Activated naive CD8-positive, alpha-beta T cell treated with anti-CD3 and anti-CD28 coated beads for 36 hours (primary cell): Measurements from ENCODE around the gene STOM. TPM values are rescaled to one million over a fixed set of nuclear protein-coding genes. Genes with fewer than 3 reads are reported as not detected.

Source experiments
- DNase-seq: peaks from one replicate; pipeline ENCODE4 v3.0.0; 2021
- H3K27ac Mint-ChIP-seq: one replicate; pipeline ENCODE4 v1.8.0; 2022; ENCODE audit warnings: mild to moderate bottlenecking, moderate library complexity, mixed read lengths
- H3K27me3 Mint-ChIP-seq: one replicate; pipeline ENCODE4 v1.8.0; 2022; ENCODE audit warnings: mild to moderate bottlenecking, mixed read lengths
- H3K36me3 Mint-ChIP-seq: one replicate; pipeline ENCODE4 v1.8.0; 2021; ENCODE audit warnings: mild to moderate bottlenecking, mixed read lengths
- H3K4me1 Mint-ChIP-seq: one replicate; pipeline ENCODE4 v1.8.0; 2021; ENCODE audit warnings: mixed read lengths
- H3K4me3 Mint-ChIP-seq: one replicate; pipeline ENCODE4 v1.8.0; 2022; ENCODE audit warnings: mild to moderate bottlenecking, moderate library complexity, mixed read lengths
- H3K9me3 Mint-ChIP-seq: one replicate; pipeline ENCODE4 v1.8.0; 2022; ENCODE audit warnings: mixed read lengths
- total RNA-seq, 2 experiments: library from RNA; stranded (reverse); gene quantifications; one replicate each; pipeline ENCODE4 v1.2.3, GENCODE V29; 2021

Gene STOM
- total RNA-seq, 2 experiments from 2014 or later = 36.0 to 36.3 TPM

DNA sequence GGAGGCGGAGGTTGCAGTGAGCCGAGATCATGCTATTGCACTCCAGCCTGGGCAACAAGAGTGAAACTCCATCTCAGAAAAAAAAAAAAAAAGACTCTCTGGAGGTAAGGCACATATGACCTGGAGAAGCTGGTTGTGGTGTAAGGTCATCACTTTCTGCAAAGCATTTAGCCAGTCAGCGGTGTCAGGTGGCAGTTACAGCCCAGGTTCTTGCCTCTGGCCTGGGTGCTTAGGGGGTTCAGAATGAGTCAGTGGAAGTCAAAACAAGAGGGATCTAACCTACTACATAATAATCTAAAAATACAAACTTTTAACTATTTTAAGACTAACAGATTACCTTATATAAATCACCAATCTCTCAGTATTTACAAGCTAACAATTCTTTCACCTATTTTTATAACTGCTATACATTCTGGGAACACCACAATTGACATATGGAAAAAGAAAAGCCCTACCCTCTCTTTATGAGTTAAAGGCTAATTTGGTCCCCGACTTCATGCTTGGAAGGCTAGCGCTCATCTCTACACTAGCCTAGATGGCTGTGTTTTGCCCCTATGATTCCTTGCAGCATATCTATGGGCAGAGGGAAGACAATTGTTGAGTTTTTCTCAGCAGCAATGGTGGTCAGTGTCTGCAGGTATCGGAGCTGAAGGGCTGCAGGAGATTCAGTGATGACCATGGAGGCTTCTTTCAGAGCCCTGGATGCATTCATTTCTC, 29.2 kb downstream of the STOM start:
- H3K36me3 Mint-ChIP-seq = peaks cover 4% of the 10 kb centered on the region

DNA sequence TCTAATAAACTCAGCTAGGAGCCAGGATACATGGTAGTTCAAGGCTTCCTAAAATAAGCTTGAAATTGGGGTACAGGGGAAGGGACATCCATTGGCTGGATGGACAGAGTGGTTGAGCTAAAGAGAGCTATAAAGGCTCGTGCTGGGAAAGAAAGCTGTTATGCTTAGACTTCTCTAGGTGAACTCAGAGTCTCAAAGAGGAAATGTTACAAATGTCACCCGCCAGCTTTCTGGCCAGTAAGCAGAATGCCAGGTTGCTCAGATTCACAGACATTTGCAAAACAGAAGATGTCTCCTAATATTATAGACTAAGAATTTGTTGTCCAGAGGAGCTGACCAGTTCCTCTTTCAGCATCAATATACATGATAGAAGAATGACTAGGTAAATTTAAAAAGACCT, 30.6 kb downstream of the STOM start:
- no peaks in the 10 kb centered on the region for H3K4me1 Mint-ChIP-seq
- no peak overlapping the region for H3K4me3 Mint-ChIP-seq
- peaks cover 4% of the 10 kb centered on the region for H3K36me3 Mint-ChIP-seq
- no peak for DNase-seq
- no peak overlapping the region for H3K27ac Mint-ChIP-seq
- H3K27me3 Mint-ChIP-seq = no peaks in the 10 kb centered on the region
- no peaks in the 10 kb centered on the region for H3K9me3 Mint-ChIP-seq

More for the DNA sequence above, 29.2 kb downstream of the STOM start:
- Mint-ChIP-seq H3K4me3 (no peak overlapping the region), H3K4me1 (no peaks in the 10 kb centered on the region), H3K9me3 (no peaks in the 10 kb centered on the region), H3K27me3 (no peaks in the 10 kb centered on the region), H3K27ac (no peak overlapping the region)
- DNase-seq = no peak

DNA sequence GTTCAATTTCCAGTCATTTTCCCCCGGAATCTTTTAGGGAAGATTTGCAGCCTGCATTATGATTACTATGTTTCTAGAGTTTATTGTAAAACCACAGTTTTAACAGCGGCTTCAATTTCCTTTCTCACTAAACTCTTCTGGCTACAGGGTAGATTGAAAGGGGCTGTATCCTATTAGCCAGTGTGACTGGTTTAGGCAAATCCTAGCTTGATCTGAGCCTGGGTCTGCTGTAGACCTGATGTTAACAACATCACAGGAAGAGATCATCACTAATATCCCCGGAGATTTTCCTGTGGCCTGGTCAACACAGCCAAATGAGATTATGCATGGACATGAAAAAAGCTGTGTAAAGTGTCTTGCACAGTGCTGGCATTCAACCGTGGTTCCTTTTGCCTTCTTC, 33.4 kb downstream of the STOM start:
- Mint-ChIP-seq H3K27ac (no peak overlapping the region), H3K27me3 (no peaks in the 10 kb centered on the region), H3K4me3 (no peak overlapping the region), H3K9me3 (no peaks in the 10 kb centered on the region), H3K4me1 (no peaks in the 10 kb centered on the region), H3K36me3 (no peaks in the 10 kb centered on the region)
- DNase-seq = no peak

DNA sequence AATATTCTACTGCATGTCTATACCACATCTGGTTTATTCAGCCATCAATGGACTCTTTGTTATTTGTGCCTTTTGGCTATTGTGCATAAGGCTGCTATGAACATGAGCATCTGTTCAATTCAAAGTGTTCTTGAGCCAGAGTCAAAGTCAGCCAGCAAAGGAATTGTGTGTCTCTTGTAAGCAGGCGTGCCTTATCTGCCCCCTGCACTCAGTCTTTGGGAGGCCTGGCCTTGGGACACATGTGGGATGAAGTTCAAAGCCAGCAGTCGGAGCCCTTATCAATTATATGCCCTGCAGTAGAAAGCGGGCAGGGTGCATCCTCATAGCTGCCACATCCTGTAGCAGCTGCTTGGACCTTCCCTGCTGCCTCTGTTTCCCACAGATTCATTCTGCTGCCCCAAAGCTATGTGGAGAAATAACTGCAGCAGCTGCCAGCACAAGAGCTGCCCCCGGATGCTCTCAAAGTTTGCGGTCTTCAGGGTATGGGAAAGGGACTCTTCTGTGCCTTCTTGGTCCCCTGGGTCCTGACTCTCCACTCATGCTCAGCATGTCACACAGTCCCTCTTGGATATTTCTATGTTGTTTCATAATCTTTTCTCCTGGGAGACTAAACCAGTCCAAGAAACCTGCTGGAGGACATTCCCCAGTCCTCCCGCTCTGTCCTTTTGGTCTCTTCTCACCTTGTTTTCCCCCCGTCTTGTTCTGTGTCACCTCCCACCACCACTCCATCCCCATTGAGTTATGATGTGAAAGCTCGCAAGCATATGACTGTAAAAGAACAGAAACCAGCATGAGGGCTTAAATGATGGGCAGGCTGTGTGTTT, 35.9 kb downstream of the STOM start:
- Mint-ChIP-seq H3K36me3 (no peaks in the 10 kb centered on the region), H3K9me3 (no peaks in the 10 kb centered on the region), H3K4me3 (no peak overlapping the region), H3K4me1 (no peaks in the 10 kb centered on the region), H3K27ac (no peak overlapping the region), H3K27me3 (no peaks in the 10 kb centered on the region)
- DNase-seq = no peak

DNA sequence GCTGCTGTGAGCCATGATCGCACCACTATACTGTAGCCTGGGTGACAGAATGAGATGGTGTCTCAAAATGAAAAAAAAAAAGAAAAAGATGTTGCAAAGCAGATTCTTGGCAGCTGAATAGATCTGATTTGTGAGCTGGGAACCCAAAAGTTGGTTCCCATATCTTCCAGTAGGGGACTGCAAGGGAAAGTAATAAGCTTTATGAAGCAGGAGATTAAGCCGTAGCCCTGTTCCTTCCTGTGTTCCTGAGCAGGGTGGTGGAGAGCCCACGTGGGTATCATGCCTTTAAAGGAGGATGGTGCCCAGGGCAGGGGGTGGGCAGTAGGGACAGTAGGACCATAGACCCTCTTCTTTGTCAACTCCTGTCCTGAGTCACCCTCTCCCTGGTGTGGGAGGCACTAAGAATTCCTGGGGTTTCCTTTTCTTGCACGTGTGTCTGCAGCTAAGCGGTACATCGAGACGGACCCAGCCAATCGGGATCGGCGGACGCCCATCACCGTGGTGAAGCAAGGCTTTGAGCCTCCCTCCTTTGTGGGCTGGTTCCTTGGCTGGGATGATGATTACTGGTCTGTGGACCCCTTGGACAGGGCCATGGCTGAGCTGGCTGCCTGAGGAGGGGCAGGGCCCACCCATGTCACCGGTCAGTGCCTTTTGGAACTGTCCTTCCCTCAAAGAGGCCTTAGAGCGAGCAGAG, 37.9 kb downstream of the STOM start:
- H3K9me3 Mint-ChIP-seq = no peaks in the 10 kb centered on the region
- H3K4me3 Mint-ChIP-seq = no peak overlapping the region
- H3K4me1 Mint-ChIP-seq = no peaks in the 10 kb centered on the region
- no peak for DNase-seq
- H3K27ac Mint-ChIP-seq = no peak overlapping the region
- peaks cover 2% of the 10 kb centered on the region for H3K36me3 Mint-ChIP-seq
- no peaks in the 10 kb centered on the region for H3K27me3 Mint-ChIP-seq

DNA sequence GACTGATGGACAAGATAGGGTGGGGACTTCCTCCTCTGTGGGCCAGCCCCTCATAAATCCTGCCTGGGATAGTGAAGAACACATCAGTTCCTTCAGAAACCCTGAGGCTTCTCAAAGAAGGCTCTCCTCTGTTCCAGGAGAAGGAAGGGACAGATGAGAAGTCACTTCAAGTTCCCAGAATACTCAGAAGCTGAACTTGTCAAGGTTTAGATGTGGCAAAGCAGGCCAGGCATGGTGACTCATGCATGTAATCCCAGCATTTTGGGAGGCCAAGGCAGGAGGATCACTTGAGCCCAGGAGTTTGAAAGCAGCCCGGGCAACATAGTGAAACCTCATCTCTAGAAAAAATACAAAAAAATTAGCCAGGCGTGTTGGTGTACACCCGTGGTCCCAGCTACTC, 38.5 kb downstream of the STOM start:
- Mint-ChIP-seq H3K27ac (no peak overlapping the region), H3K4me3 (no peak overlapping the region), H3K36me3 (peaks cover 2% of the 10 kb centered on the region), H3K9me3 (no peaks in the 10 kb centered on the region), H3K27me3 (no peaks in the 10 kb centered on the region), H3K4me1 (no peaks in the 10 kb centered on the region)
- no peak for DNase-seq

DNA sequence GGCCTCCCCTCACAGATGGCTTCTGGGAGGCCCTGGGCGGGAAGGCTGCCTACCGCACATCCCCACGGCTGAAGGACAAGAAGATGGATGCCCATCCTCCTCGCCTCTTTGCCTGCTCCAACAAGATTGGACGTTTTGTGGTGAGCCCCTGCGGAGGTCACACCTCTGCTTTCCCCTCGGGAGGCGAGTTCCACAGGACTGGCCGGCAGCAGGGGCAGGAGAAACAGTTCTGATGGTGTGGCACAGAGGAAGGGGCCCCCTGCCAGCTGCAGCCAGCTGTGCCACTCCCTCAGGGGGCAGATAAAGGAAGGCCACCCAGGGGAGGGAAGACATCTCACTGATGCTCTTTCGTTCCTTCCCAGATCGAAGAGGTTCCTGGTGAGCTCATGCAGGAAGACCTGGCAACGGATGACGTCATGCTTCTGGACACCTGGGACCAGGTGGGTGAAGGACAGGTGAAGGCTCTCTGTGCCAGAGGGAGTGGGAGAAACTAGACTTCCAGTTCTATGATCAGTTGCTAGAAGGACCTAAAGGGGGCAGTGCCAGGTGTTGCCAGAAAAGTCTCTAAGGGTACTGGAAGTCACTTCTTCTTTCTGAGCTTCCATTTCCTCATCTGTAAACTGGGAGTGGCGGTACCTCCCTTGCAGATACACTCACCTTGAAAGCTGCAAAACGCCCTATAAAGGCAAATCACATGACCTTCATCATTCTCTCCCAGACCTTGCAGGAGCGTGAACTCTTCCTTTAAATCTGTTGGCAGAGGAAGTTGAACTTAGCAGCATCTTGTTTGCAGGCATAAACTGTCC, 41.0 kb downstream of the STOM start:
- Mint-ChIP-seq H3K4me1 (no peaks in the 10 kb centered on the region), H3K9me3 (no peaks in the 10 kb centered on the region), H3K4me3 (no peak overlapping the region), H3K36me3 (peaks cover 2% of the 10 kb centered on the region), H3K27ac (no peak overlapping the region), H3K27me3 (no peaks in the 10 kb centered on the region)
- no peak for DNase-seq

DNA sequence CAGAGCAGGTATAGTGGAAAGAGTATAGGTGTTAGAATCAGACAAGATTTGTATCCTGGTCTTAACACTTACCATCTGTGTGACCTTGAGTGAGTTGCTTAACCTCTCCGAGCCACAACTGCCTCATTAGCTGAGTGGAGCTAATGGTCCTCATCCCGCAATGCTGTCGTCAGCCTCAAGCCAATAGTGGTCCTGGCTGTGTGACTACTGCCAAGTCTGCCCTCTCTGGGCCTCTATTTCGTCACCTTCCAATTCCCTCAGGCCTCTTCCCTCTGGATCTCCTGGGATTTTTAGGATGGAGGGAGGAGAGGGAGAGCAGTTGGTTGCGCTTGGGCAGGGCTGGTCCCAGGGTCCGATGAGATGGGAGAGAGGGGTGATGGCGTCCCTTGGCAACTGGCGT, 41.6 kb downstream of the STOM start:
- Mint-ChIP-seq H3K4me1 (no peaks in the 10 kb centered on the region), H3K27ac (no peak overlapping the region), H3K9me3 (no peaks in the 10 kb centered on the region)

DNA sequence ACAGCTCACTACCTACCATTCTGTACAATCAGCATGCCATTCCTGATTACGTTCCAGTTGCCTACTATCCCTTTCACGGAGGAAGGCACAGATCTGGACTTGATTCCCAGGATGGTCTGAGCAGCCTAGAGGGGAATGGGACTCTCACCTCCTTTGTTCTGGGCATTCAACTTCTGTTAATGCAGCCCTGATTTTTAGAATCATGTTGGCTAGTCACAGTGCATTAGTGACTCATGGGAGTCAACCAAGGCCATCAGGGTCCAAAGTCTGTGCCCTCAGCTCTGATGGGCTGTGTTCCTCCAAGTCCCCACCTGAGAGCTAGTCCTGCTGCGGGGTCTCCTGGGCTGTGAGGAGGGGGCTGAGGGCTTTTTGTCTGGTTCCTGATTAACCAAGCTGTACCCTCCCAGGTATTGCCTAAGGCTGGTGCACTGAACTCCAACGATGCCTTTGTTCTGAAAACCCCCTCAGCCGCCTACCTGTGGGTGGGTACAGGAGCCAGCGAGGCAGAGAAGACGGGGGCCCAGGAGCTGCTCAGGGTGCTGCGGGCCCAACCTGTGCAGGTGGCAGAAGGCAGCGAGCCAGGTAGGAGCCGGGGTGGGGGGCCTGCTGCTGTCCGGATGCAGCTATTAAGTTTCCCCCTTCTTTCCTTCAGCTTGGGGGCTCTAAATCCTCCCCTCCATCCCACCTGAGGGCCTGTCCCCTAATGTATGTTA, 43.0 kb downstream of the STOM start:
- Mint-ChIP-seq H3K27ac (no peak overlapping the region), H3K4me1 (peaks cover 2% of the 10 kb centered on the region), H3K9me3 (no peaks in the 10 kb centered on the region), H3K27me3 (no peaks in the 10 kb centered on the region), H3K4me3 (no peak overlapping the region), H3K36me3 (peaks cover 2% of the 10 kb centered on the region)
- DNase-seq = no peak

More for the DNA sequence above, 41.6 kb downstream of the STOM start:
- no peaks in the 10 kb centered on the region for H3K27me3 Mint-ChIP-seq
- DNase-seq = no peak
- H3K4me3 Mint-ChIP-seq = no peak overlapping the region
- peaks cover 2% of the 10 kb centered on the region for H3K36me3 Mint-ChIP-seq

DNA sequence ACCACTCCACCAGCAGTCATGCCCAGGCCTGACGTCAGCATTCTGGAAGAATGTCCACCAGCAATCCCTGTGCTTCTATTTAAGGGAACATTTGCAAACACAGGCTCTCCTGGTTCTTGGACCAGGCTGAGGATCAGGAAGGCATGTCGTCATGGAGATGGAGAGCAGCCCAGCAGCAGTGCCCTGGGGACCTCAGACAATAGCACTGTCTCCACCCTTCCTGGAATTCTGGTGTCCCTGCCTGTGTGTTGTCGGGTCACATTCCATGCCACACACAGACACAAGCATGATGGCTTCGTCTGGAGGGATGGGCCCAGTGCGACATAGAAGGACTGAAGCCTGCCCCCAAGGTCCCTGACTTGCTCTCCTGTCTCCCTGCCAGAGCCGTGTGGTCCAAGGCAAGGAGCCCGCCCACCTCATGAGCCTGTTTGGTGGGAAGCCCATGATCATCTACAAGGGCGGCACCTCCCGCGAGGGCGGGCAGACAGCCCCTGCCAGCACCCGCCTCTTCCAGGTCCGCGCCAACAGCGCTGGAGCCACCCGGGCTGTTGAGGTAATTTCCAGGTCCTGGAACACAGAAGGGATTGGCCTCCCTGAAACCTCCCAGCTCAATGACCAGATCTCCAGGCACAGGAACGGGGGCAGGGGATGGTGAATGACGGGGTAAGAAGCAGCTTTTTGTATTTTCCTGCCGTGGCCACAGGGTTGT, 43.8 kb downstream of the STOM start:
- no peaks in the 10 kb centered on the region for H3K27me3 Mint-ChIP-seq
- no peak overlapping the region for H3K27ac Mint-ChIP-seq
- peaks cover 3% of the 10 kb centered on the region for H3K4me1 Mint-ChIP-seq
- DNase-seq = no peak
- peaks cover 2% of the 10 kb centered on the region for H3K36me3 Mint-ChIP-seq
- H3K4me3 Mint-ChIP-seq = no peak overlapping the region
- H3K9me3 Mint-ChIP-seq = no peaks in the 10 kb centered on the region

DNA sequence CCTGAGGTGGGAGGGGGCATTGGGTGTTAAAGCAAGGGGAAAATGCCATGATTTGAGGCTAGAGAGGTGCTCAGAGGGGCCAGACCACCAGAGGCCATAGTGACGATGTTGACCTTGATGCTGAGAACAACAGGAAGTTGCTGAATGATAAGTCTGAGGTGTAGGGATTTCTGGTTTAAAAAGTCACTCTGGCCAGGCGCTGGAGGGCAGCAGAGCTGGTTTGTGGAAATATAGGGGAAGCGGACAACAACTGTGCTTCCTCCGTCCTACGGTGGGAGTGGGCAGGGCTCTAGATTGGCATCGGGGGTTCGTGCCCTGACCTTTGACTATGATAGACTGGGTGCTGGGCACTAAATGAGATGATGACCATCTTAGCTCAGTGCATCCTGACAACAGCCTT, 44.7 kb downstream of the STOM start:
- no peak overlapping the region for H3K27ac Mint-ChIP-seq
- H3K4me3 Mint-ChIP-seq = no peak overlapping the region
- no peaks in the 10 kb centered on the region for H3K9me3 Mint-ChIP-seq
- H3K27me3 Mint-ChIP-seq = no peaks in the 10 kb centered on the region
- DNase-seq = no peak
- H3K4me1 Mint-ChIP-seq = peaks cover 8% of the 10 kb centered on the region
- peaks cover 2% of the 10 kb centered on the region for H3K36me3 Mint-ChIP-seq

DNA sequence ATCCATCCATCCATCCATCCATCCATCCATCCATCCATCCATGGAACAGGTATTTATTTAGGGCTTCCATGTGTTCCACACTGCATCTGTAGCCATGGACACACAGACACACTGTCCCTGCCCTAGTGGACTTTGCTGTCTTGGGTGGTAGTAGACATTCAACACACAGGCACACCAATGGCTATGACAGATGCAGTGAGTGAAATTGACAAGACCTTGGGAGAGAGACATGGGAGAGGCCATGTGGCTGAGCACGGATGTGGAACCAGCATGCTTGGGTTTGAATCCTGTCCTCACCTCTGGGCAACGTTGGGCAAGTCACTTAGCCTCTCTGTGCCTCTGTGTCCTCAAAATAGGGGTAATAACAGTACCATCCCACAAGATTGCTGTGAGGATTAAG, 45.3 kb downstream of the STOM start:
- DNase-seq = no peak
- Mint-ChIP-seq H3K27me3 (no peaks in the 10 kb centered on the region), H3K27ac (no peak overlapping the region), H3K9me3 (no peaks in the 10 kb centered on the region), H3K4me1 (peaks cover 8% of the 10 kb centered on the region), H3K36me3 (peaks cover 2% of the 10 kb centered on the region), H3K4me3 (no peak overlapping the region)

DNA sequence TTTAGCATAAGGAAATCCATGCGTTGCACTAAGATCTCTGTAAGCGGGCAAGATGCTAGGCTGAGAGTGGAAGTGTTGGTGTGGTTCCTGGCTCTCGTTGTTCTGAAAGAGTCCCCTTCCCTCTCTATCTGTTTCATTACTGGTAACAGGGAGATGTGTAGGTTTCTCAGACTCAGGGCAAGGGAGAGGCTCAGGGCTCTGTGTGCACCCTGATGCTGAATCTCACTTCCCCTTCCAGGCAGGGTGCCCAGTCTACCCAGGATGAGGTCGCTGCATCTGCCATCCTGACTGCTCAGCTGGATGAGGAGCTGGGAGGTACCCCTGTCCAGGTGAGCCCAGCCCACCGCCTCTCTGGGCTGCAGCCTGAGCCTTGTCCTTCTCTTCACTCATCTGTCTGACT, 45.7 kb downstream of the STOM start:
- Mint-ChIP-seq H3K4me1 (peaks cover 8% of the 10 kb centered on the region), H3K27ac (no peak overlapping the region), H3K4me3 (no peak overlapping the region), H3K9me3 (no peaks in the 10 kb centered on the region), H3K36me3 (peaks cover 2% of the 10 kb centered on the region), H3K27me3 (no peaks in the 10 kb centered on the region)
- no peak for DNase-seq
